ENCODE data around the gene KLHDC8B.

KLHDC8B gene

DNA sequence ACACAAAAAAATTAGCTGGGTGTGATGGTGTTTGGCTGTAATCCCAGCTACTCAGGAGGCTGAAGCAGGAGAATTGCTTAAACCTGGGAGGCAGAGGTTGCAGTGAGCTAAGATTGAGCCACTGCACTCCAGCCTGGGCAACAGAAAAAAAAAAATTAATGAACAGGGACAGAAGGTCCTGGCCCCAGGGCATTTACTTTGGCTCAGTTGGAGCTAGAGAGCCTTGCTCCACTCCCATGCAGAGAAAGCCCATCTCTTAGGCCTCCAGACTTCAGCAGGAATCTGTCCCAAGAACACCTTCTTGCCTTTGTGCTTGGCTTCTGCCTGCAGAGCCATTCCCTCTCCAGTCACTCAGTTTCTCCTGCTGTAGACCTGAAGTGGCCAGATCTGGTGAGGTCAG lies 8.7 kb downstream of the KLHDC8B start:
- no peak overlapping the region for H3K4me2 ChIP-seq (ENCODE audit: low read length)
- no peaks in the 10 kb centered on the region for H4K20me1 ChIP-seq (ENCODE audit: insufficient read depth, low read length)
- no peaks in the 10 kb centered on the region for H3K79me2 ChIP-seq (ENCODE audit: insufficient read depth, low read length)
- no peaks in the 10 kb centered on the region; the same call in 1 of the 2 replicates for H3K27me3 ChIP-seq (ENCODE audit: insufficient read depth, low read length)
- no peaks in the 10 kb centered on the region for H3K4me1 ChIP-seq (ENCODE audit: insufficient read depth, low read length, severe bottlenecking)
- TF ChIP-seq CTCF (IDR thresholded peaks at IDR 0.05; ENCODE audit: low read length), result no peak
- no peak for TF ChIP-seq EZH2 (IDR thresholded peaks at IDR 0.05; ENCODE audit: borderline replicate concordance, low read length)
- H3K27ac ChIP-seq (ENCODE audit: low read depth, low read length, poor library complexity, severe bottlenecking), result no peak overlapping the region
- H3K9me3 ChIP-seq (ENCODE audit: low read length), result no peaks in the 10 kb centered on the region
- H3K9ac ChIP-seq (ENCODE audit: low read length), result no peak overlapping the region
- H3F3A ChIP-seq (ENCODE audit: insufficient read depth, low read length), result no peaks in the 10 kb centered on the region
- H2AFZ ChIP-seq (ENCODE audit: low read length), result no peak overlapping the region
- no peaks in the 10 kb centered on the region for H3K9me2 ChIP-seq (ENCODE audit: low read depth, low read length)
- no peak overlapping the region for H3K4me3 ChIP-seq (ENCODE audit: low read depth, low read length, poor library complexity, severe bottlenecking)
- no peaks in the 10 kb centered on the region for H3K36me3 ChIP-seq (ENCODE audit: insufficient read depth, low read length)

DNA sequence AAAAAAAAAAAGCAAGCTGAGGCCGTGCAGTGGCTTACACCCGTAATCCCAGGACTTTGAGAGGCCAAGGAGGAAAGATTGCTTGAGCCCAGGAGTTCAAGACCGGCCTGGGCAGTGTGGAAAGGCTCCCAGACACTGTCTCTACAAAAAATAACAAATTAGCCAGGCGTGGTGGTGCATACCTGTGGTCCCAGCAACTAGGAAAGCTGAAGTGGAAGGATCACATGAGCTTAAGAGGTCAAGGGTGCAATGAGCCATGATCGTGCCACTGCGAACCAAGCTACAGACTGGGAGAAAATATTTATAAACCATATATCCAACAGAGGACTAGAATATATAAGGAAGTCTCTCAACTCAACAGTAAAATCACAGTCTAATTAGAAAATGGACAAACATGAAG lies 10.0 kb downstream of the KLHDC8B start:
- Histone ChIP-seq H3K4me1 (ENCODE audit: insufficient read depth, low read length, severe bottlenecking) (no peaks in the 10 kb centered on the region), H3K9me3 (ENCODE audit: low read length) (no peaks in the 10 kb centered on the region), H3K79me2 (ENCODE audit: insufficient read depth, low read length) (no peaks in the 10 kb centered on the region), H3K9ac (ENCODE audit: low read length) (no peak overlapping the region), H3K4me3 (ENCODE audit: low read depth, low read length, poor library complexity, severe bottlenecking) (no peak overlapping the region), H4K20me1 (ENCODE audit: insufficient read depth, low read length) (no peaks in the 10 kb centered on the region), H3F3A (ENCODE audit: insufficient read depth, low read length) (no peaks in the 10 kb centered on the region), H3K27me3 (ENCODE audit: insufficient read depth, low read length) (no peaks in the 10 kb centered on the region; the same call in 1 of the 2 replicates), H2AFZ (ENCODE audit: low read length) (no peak overlapping the region), H3K27ac (ENCODE audit: low read depth, low read length, poor library complexity, severe bottlenecking) (no peak overlapping the region), H3K4me2 (ENCODE audit: low read length) (no peak overlapping the region), H3K9me2 (ENCODE audit: low read depth, low read length) (no peaks in the 10 kb centered on the region), H3K36me3 (ENCODE audit: insufficient read depth, low read length) (no peaks in the 10 kb centered on the region)
- TF ChIP-seq CTCF (IDR thresholded peaks at IDR 0.05; ENCODE audit: low read length) (no peak), EZH2 (IDR thresholded peaks at IDR 0.05; ENCODE audit: borderline replicate concordance, low read length) (no peak)

DNA sequence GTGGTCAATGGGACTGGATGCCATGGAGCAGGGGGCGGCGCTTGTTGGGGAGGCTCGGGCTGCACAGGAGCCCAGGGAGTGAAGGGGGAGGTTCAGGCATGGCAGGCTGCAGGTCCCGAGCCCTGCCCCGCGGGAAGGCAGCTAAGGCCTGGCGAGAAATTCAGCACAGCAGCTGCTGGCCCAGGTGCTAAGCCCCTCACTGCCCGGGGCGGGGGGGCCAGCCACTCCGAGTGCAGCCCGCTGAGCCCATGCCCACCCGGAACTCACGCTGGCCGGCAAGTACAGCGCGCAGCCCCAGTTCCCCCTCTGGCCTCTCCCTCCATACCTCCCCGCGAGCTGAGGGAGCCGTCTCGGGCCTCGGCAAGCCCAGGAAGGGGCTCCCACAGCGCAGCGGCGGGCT lies 11.3 kb downstream of the KLHDC8B start:
- no peaks in the 10 kb centered on the region for H3K9me3 ChIP-seq (ENCODE audit: low read length)
- H3K9ac ChIP-seq (ENCODE audit: low read length), result no peak overlapping the region
- H3K27ac ChIP-seq (ENCODE audit: low read depth, low read length, poor library complexity, severe bottlenecking), result no peak overlapping the region
- H3K4me3 ChIP-seq (ENCODE audit: low read depth, low read length, poor library complexity, severe bottlenecking), result no peak overlapping the region
- H3K4me2 ChIP-seq (ENCODE audit: low read length), result no peak overlapping the region
- no peaks in the 10 kb centered on the region for H3K9me2 ChIP-seq (ENCODE audit: low read depth, low read length)
- H2AFZ ChIP-seq (ENCODE audit: low read length), result no peak overlapping the region
- H3K27me3 ChIP-seq (ENCODE audit: insufficient read depth, low read length), result no peaks in the 10 kb centered on the region; the same call in 1 of the 2 replicates
- no peaks in the 10 kb centered on the region for H3K36me3 ChIP-seq (ENCODE audit: insufficient read depth, low read length)
- H4K20me1 ChIP-seq (ENCODE audit: insufficient read depth, low read length), result no peaks in the 10 kb centered on the region
- H3F3A ChIP-seq (ENCODE audit: insufficient read depth, low read length), result no peaks in the 10 kb centered on the region
- no peaks in the 10 kb centered on the region for H3K79me2 ChIP-seq (ENCODE audit: insufficient read depth, low read length)
- no peaks in the 10 kb centered on the region for H3K4me1 ChIP-seq (ENCODE audit: insufficient read depth, low read length, severe bottlenecking)
- no peak for TF ChIP-seq CTCF (IDR thresholded peaks at IDR 0.05; ENCODE audit: low read length)
- no peak for TF ChIP-seq EZH2 (IDR thresholded peaks at IDR 0.05; ENCODE audit: borderline replicate concordance, low read length)
